Measurements from ENCODE around the gene SLC10A3.

DNA sequence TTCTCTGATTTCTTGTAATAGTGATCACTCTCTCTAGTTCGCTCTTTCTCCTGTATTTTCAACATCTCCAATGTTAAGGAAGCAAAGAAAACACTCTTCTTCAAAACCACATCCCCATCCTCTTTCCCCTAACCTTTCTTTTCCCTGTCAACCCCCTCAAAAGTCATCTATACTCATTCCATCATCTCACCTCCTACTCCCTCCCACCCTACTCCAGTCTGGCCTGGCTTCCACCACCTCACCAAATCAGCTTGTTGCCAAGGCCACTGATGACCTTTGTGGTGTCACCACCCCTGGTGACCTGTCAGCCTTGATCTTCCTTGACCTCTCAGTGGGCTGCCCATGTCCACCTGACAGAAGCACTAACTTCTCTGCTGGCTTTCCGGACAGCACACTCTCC is 23.3 kb upstream of the SLC10A3 start:
- TF ChIP-seq POLR2A (IDR thresholded peaks at IDR 0.05; ENCODE audit: low read length): no peak
- TF ChIP-seq GATA1 (IDR thresholded peaks at IDR 0.05; ENCODE audit: low read depth, low read length): no peak

Data from erythroblast (primary cell).